Epithelial cell of prostate (primary cell): ENCODE measurements around the gene GNB3.
"Not testable (repeated sequence)": the region's sequence is repeated elsewhere in the genome, so short reads cannot be mapped to it uniquely, and the experiment has no call there.

Experiments
- DNase-seq: peaks from one replicate; pipeline ENCODE4 v3.0.0-alpha.2; 2011; ENCODE audit warnings: low read depth, low spot score
- H3K27ac ChIP-seq: fragments of 450-650 bp; 2 replicates; pipeline ENCODE4 v1.5.1; 2017; ENCODE audit warnings: mild to moderate bottlenecking

The GNB3 gene

DNA sequence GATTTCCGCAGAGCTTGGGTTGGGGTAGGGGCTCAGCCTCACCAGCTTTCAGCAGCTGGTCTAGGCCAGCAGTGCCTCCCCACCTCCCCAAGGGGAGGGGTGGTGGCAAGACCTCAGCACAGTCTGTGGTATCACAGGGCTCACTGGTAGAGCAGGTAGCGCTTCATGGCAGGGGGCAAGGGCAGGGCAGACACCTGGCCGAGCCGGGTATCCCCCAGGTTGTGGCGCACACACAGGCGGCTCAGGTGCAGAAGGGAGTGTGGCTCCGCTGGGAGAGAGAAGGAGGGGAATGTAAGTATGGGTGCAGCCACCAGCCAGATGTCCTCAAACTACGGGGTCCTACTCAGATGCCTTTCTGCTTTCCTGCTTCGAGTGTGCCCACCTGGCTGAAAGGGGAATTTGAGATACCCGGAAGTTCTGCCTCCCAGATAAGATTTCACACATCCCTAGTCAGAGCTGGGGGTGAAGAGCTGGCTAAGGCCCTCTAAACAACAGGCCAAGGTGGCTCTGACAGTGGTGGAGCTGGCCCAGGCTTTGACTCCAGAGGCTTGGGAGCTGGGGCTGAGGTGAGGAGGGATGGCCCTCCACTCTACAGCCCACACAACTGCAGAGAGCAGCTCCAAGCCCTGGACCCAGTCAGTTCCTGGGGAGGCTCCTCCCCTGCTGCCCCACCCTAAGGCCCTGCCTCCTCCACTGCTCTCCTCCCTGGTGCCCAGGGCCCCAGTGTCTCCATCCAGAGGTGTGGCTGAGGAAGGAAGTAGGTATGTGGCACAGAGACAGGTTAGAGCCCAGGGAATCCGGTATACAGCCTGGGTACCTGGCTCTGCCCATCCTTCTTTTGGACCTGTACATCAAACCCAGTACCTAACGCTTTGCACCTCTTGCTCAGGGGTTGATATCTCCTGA lies 30.6 kb downstream of the GNB3 start:
- no peak for DNase-seq
- peak overlapping the region; percentile 87 for H3K27ac ChIP-seq

DNA sequence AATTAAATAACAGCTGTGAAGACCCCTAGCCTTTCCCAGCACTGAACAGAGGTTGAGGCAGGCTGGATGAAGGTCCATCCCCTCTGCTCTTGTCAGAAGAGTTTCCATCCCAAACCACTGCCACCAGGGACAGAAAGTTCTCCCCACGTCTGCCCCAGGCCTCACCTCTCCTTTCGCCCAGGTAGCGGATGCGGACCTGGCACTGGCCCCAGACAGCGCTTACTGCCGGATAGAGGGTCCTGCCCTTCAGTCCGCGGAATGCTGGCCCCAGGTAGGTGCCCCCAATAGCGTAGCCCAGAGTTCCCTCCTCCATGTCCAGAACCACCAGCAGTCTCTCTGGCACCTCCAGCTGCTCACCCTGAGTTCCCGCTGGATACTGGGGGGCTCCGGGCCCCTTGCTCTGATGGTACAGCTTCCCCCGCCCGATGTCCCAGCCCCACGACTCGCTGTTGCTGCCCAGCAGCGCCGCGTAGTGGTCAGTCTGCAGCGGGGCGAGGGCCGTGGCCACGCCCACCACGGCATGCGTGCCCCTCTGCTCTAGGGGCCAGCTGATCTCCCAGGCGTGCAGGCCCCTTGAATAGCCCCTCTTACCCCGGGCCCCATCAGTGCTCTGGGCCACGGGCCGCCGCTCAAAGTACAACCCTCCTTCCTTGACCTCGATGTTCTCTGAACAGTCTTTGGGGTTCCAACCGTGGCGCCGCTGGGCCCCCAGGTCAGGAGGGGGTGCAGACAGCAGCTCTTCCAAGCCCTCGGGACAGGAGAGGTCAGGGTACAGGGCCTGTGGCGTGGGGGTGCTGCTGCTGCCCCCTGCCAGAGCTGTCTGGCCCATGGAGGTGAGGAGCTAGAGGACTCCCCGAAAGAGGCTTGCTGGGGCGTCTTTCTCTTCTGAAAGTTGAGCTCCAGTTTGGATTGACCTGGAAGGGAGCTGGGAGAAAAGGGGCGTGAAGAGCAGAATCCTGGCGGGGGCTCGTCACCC lies 31.6 kb downstream of the GNB3 start:
- no peak for DNase-seq
- H3K27ac ChIP-seq, result peak overlapping the region; percentile 87

DNA sequence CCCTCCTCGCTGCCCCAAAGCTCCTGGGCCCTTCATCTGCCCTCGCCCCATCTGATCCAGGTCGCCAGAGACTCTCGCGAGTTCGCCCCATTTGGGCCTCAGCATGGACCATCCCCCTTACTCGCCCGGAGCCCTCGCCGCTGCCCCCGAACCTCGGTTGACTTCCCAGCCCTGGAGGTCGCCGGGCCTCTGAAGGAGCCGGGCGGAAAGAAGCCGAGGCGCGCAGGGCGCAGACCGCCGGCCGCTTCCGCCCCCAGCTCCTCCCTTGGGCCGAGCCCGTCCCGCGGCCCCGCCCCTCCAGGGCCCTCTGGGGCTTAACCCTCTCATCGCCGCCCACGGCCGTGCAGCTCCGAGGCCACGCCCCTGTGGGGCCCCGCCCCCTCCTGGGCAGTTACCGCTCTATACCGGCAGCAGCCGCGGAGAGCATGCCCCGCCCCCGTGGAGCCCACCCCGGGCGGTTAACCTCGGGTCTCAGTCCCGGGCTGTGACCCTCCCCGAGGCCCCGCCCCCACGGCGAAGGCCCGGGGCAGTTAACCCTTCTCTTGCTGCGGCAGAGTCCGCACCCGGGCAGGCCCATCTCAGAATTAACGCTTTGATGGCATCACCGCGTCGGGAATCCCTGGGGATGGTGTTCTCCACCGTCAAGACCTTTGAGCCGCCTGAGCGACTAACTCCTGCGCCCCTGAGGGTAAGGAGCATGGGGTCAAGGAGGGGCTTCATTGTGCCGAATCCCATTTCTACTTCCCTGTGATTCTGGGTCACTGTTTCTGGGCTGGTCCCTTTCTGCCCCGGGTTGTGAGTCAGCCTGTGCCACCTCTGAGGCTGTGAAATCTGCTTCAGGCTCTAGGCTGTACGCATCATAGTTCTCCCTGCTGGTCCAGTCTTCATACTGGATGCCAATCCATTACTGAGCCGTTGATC lies 32.6 kb downstream of the GNB3 start, which contains the start of gene SPSB2:
Gene SPSB2 (minus strand): TSS at position 210 of the 921 bp plus-strand sequence. CDS start 402 bp downstream, outside the sequence.
- no peak for DNase-seq
- peak within 1 kb of the TSS; percentile 87 for H3K27ac ChIP-seq

DNA sequence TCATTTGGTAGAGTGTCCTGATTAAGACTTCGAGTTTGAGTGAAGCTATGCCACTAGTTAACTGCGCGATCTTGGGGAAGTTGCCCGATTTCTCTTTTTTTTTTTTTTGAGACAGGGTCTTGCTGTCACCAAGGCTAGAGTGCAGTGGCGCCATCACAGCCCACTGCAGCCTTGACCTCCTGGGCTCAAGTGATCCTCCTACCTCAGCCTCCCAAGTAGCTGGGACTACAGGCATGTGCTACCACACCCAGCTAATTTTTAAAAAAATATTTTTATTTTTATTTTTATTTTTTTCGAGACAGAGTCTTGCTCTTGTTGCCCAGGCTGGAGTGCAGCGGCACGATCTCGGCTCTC lies 33.3 kb downstream of the GNB3 start:
- DNase-seq, result not testable (repeated sequence)
- H3K27ac ChIP-seq, result peak overlapping the region; percentile 87

DNA sequence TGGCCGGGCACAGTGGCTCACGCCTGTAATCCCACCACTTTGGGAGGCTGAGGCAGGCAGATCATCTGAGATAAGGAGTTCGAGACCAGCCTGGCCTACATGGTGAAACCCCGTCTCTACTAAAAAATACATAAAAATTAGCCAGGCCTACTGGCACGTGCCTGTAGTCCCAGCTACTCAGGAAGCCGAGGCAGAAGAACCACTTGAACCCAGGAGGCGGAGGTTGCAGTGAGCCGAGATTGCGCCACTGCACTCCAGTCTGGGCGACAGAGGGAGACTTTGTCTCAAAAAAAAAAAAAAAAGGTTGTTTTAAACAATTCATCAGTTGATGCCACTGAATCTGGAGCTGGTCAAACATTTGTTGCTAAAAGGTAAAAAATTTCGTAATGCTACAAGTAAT lies 39.1 kb downstream of the GNB3 start:
- DNase-seq, H3K27ac ChIP-seq: not testable (repeated sequence)

DNA sequence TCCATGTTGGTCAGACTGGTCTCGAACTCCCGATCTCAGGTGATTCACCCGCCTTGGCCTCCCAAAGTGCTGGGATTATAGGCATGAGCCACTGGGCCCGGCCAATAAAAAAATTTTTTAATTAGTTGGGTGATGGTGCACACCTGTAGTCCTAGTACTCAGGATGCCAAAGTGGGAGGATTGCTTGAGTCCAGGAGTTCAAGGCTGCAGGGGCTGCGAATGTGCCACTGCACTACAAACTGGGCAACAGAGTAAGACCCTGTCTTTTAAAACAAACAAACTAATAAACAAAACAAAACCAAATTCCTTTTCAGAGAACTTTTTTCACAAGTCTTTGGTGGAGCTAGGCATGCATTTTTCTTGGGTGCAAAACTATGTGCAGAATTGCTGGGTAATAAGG lies 42.5 kb downstream of the GNB3 start:
- H3K27ac ChIP-seq, result no peak overlapping the region
- DNase-seq, result no peak

DNA sequence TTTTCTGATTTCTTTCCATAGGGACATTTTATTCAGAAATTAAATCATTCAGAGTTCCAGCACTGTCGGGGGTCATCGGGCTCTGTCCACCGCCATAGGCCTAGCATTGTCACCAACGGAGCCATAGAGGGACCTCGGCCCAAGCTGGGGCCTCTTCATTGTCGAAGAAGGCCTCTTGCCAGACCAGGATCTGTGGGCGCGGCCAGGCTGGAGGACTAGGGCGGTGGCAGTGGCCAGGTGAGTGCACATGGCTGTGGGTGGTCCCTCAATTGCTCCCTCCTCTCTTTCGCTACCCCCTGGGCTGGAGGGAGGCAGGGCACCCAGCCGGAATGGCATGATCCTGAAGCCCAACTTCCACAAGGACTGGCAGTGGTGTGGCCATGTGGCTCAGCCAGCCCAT lies 43.0 kb downstream of the GNB3 start:
- H3K27ac ChIP-seq, result no peak overlapping the region
- no peak for DNase-seq

DNA sequence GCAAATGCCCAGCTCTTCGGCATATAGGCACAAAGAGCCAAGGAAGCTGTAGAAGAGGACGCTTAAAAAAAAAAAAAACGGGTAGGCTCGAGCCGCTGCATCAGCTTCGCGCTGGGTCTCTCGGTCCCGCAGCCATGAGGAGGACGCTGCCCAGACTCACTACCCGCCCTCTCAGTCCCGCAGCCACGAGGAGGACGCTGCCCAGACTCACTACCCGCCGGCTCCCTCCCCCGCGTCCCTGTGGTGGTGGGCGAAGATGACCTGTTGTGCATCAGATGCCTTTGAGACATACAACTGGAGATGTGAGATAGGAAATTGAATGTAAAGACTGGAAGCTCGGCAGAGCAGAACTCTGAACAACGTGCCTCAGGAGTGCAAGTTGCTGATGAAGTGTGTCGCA lies 43.8 kb downstream of the GNB3 start:
- no peak for DNase-seq
- no peak overlapping the region for H3K27ac ChIP-seq

DNA sequence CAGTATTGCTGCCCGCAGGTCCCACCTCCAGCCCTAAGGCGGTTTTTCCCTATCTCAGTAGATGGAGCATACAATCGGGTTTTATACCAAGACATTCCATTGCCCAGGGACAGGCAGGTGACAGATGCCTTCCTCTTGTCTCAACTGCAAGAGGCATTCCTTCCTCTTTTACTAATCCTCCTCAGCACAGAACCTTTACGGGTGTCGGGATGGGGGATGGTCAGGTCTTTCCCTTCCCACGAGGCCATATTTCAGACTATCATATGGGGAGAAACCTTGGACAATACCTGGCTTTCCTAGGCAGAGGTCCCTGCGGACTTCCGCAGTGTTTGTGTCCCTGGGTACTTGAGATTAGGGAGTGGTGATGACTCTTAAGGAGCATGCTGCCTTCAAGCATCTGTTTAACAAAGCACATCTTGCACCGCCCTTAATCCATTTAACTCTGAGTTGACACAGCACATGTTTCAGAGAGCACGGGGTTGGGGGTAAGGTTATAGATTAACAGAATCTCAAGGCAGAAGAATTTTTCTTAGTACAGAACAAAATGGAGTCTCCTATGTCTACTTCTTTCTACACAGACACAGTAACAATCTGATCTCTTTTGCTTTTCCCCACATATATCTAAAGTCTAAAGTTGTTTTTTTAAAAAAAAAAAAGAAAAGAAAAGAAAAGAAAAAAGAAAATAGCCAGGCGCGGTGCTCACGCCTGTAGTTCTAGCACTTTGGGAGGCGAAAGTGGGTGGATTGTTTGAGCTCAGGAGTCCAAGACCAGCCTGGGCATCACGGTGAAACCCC lies 45.7 kb downstream of the GNB3 start:
- H3K27ac ChIP-seq, DNase-seq: not testable (repeated sequence)

DNA sequence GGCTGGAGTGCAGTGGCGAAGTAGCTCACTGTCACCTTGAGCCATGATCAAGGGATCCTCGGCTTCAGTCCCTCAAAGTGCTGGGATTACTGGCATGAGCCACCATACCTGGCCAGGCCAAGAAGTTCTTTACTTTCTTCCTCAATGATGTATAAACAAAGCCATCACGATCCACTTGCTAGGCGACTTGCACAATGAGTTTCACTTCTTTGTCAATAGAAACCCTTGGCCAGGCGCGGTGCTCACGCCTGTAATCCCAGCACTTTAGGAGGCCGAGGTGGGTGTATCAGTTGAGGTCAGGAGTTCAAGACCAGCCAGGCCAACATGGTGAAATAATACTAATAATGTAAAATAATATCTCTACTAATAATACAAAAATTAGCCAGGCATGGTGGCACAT lies 46.7 kb downstream of the GNB3 start:
- no peak overlapping the region for H3K27ac ChIP-seq
- DNase-seq, result no peak

DNA sequence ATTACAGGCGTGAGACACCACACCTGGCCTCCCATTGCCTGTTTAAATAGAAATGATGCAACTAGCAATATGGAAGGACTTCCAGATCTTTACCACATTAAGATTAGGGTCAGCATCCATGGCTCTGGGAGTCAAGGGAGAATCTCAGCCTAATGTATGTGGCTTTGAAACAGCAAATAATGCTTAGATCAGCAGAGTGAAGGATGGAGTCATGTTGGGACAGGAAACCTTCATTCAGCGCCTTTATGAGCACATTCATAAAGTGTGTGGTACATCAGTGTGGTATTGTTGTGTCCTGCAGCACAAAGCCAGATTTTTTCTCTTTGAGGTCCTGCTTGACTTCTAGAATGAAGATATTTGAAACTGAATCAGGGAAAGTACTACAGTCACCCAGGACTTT lies 47.6 kb downstream of the GNB3 start:
- no peak for DNase-seq
- H3K27ac ChIP-seq, result no peak overlapping the region

DNA sequence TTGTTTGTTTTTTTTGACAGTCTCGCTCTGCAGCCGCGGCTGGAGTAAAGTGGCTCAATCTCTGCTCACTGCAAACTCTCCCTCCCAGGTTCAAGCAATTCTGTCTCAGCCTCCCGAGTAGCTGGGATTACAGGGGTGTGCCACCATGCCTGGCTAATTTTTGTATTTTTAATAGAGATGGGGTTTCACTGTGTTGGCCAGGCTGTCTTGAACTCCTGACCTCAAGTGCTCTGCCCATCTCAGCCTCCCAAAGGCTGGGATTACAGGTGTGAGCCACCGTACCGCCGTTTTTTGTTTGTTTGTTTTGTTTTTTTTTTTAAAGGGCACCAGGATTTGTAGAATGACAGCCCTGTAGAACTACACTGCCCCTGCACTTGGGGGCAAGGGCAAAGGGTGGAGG lies 48.1 kb downstream of the GNB3 start:
- DNase-seq, H3K27ac ChIP-seq: not testable (repeated sequence)

DNA sequence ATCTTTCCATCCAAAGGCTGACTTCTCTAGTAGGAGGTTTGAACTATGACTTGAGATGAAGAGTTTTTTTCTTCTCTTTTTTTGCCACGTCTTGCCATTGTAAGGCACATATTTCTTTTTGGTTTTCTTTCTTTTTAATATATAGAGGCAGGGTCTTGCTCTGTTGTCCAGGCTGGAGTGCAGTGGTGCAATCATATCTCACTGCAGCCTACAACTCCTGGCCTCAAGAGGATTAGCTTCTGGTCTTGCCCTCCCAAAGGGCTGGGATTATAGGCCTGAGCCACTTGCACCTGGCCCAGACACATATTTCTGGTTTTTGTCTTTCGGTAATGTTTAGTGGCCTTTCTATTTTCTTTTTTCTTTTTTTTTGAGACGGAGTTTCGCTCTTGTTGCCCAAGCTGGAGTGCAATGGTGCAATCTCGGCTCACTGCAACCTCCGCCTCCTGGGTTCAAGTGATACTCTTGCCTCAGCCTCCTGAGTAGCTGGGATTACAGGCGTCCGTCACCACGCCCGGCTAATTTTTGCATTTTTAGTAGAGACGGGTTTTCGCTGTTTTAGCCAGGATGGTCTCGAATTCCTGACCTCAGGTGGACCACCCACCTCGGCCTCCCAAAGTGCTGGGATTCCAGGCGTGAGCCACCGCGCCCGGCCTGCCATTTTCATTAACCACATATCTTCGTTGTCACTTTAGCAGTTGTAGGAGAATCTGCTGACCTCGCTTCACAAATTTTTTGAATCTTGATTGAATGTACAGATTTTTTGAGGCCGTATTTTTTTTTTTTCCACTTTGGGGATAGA lies 49.2 kb downstream of the GNB3 start:
- peak overlapping the region; percentile 63 for H3K27ac ChIP-seq

DNA sequence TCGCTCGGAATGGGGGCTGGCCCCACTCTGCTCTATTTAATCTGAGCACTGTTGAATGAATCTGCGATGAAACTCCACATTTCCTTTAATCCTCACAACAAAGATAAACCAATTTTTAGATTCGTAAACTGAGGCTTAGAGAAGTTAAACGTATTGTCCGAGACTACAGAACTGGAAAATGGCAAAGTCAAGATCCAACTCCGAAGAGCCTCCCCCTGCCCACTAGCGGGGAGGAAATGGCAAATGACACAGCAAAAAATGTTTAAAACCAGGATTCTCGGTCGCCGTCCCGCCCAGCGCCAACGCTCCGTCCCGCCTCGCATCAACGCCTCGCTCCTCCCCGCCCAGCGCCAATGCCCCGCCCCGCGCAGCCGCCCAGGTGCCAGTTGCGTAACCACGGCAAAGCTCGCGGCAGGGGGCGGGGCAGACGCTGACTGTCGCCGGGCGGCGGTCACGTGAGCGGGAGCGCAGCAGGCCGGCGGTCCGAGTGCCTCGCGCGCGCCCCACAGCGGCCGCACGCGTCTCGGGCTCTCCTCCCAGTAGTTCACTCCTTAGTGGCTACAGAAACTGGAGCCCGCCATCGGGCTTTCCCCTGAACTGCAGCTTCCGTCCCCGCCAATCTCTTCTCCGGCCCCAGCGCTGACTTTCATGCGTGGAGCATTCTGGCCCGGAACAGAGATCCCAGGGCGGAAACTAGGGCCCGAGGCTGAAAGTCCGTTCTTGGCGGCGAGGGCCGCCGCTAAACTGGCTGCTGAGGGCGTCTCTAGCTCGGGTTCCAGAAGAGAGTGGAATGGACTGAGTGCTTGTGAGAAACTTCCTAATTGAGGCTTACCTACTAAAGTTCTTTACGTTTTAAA lies 50.3 kb downstream of the GNB3 start:
- DNase-seq, result no peak
- H3K27ac ChIP-seq, result peak overlapping the region; percentile 63

More for the DNA sequence above, 49.2 kb downstream of the GNB3 start:
- not testable (repeated sequence) for DNase-seq

DNA sequence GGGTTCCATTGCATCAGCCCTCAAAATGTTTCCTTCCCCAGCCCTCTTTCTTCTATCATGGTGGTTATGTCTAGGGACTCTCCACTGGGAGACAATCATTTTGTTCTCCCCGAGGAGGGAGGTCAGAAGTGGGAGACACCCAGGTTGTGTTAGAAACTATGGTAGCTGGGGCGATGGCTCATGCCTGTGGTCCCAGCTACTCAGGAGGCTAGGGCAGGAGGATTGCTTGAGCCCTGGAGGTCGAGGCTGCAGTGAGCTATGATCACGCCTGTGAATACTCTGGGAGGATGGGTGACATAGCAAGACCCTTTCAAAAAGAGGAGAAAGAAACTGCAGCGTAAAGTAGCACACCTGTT lies 50.9 kb downstream of the GNB3 start:
- peak overlapping the region; percentile 63 for H3K27ac ChIP-seq
- no peak for DNase-seq

DNA sequence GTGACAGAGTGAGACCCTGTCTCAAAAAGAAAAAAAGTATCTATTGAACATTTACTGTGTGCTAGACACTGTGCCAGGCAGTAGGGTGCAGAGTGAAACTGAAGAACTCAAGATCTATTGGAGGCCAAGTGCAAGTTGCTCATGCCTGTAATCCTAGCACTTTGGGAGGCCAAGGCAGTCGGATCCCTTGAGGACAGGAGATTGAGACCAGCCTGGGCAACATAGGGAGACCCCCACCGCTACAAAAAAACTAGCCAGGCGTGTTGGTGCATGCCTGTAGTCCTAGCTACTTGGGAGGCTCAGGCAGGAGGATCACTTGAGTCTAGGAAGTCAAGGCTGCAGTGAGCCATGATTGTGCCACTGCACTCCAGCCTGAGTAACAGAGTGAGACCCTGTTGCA lies 52.0 kb downstream of the GNB3 start:
- H3K27ac ChIP-seq, DNase-seq: not testable (repeated sequence)

DNA sequence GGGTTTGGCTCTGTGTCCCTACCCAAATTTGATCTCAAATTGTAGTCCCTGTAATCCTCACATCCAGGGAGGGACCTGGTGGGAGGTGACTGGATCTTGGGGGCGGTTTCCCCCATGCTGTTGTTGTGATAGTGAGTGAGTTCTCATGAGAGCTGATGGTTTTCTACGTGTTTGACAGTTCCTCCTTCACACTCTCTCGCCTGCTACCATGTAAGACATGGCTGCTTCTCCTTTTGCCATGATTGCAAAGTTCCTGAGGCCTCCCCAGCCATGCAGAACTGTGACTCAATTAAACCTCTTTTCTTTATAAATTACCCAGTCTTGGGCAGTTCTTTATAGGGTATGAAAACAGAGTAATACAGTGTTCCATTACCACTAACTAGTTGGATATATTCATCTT lies 53.6 kb downstream of the GNB3 start:
- H3K27ac ChIP-seq, result no peak overlapping the region
- no peak for DNase-seq
